Stimulated activated CD4-positive, alpha-beta T cell treated with anti-CD3 and anti-CD28 coated beads, Interleukin-1b, Interleukin-23, amount 100 ng/mL, for 48 hours (primary cell): ENCODE data around the gene GSTM1.

Experiments used
- DNase-seq: peaks from one replicate; pipeline ENCODE4 v3.0.0-alpha.2; 2020

The GSTM1 gene

GRCh38 chr1:109687641-109688499 lies at the start of gene GSTM1:
Gene GSTM1 (plus strand): TSS chr1:109687817. CDS start chr1:109687874, 57 bp downstream.
- no peak for DNase-seq

- no peak for DNase-seq
Observed at GRCh38 chr1:109639063-109639840, 48.4 kb upstream of the GSTM1 start.

- no peak for DNase-seq
Observed at GRCh38 chr1:109639841-109640184, 47.8 kb upstream of the GSTM1 start.

DNA sequence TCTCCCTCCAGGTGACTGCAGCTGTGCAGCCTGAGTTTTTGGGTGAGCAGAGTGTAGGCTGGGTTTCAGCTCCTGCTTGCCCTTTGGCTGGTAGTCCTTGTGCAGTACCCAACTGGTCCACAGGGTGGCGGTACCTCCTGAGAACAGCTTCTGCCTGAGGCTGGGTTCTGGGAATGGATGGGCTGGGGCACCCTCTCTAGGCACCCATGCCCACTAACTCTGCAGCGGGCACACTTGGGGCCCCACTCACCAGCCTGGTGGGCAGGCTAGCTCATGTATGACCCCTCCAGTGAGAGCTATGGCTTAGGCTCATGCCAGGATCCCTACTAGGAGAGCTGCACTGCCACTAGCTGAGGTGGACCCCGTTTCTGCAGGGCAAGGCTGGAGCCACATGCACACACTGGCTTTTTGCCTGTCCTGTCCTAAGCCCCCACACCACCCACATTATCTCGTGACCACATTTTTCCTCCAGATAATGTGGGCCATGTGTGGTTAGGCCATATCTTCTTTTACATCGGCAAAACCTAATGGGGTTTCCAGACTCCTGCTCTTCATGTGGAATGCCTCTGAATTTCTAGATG lies 47.2 kb upstream of the GSTM1 start:
- peak; percentile 87 for DNase-seq

GRCh38 chr1:109641078-109641740 lies 46.4 kb upstream of the GSTM1 start:
- DNase-seq, result no peak

DNA sequence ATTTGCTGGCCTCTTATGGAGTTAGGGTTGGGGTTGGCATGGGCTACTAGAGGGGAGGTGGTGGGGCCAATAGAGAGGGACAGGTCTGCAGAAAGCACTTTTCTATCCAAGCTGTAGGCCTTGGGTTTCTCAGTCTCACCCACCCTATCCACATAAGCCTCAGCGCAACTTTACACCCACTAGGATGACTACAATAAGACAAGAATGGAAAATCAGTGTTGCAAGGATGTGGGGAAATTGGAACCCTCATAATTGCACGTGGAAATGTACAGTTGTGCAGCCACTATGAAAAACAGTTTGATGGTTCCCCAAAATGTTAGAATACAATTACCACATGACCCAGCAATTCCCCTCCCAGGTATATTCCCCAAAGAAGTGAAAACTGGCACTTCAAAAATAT lies 45.8 kb upstream of the GSTM1 start:
- no peak for DNase-seq

GRCh38 chr1:109642626-109643025 lies 45.0 kb upstream of the GSTM1 start:
- DNase-seq, result no peak

- peak; percentile 87 for DNase-seq
Observed at GRCh38 chr1:109643385-109644230, 44.0 kb upstream of the GSTM1 start.

DNA sequence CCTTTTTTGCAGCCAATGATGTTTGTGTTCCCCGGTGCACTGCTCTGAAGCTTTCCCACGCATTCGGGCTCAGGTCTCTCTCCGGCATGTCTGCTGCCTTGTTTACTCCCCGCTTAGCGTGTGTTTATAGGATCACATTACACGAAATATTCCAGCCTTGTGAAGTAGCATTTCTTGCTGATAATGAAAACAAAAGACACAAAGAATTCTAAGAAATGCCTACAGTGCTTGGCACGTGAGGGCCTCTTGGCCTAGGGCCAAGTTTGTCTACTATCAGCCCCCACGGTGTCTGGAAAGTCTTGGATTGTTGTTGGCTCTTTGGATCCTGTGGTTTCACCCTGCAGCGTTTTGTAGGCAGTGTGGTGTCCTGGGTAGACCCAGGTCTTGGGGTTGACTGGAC lies 42.9 kb upstream of the GSTM1 start:
- no peak for DNase-seq

GRCh38 chr1:109649491-109649914 lies 38.1 kb upstream of the GSTM1 start:
- DNase-seq, result no peak

DNA sequence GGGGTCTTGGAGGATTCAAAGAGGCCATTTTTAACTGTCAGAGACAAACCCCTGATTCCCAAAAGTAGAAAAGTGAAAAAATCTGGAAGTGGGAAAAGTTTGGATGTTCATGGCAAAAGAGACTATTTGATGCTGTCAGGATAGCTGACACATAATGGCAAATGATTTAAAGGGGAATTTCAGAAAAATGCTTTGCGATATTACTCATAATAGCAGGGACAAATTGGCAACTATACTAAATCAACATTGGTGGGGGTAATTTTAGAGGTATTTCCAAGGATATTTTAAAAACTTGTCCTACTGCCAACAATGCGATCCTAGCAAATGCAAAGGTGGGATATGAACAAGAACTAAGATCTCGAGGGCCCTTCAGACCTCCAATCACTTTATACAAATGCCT lies 37.0 kb upstream of the GSTM1 start:
- no peak for DNase-seq

- no peak for DNase-seq
Observed at GRCh38 chr1:109652402-109652801, 35.2 kb upstream of the GSTM1 start.

DNA sequence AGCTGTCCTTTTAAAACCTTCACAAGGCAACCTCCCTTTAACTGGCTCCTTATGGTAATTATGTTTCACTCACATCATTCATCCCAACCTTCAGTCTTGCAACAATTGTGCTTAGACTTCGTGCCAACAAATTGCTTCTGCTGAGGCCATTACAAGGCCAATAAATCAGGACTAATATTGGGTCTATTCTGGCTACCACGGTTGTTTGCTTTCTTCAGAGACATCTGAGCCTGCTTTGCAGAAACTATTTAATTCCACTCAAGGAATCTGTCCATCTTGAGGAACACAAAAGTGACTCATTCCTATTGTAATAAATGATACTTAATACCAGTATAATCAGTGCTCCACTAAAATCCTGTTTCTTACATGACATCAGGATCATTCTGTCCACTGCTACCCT lies 34.3 kb upstream of the GSTM1 start:
- no peak for DNase-seq

DNA sequence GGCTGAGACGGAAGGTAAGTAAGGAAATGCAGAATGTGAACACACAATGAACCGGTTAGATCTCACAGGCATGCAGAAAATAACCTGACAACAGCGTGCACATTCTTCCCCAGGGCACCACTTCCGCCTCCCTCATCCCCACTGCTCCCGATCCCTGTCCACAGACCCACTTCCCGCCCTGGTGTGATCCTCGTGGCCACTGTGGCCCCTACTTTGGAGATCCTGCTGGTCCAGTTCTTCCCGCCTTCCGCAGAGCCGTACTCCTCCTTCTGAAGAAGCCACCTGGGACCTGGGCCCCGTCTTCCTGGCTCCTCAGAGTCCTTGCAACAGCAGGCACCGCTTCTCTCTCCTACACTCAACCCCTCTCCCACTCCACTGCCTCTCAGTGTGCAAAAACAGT lies 33.1 kb upstream of the GSTM1 start:
- no peak for DNase-seq

DNA sequence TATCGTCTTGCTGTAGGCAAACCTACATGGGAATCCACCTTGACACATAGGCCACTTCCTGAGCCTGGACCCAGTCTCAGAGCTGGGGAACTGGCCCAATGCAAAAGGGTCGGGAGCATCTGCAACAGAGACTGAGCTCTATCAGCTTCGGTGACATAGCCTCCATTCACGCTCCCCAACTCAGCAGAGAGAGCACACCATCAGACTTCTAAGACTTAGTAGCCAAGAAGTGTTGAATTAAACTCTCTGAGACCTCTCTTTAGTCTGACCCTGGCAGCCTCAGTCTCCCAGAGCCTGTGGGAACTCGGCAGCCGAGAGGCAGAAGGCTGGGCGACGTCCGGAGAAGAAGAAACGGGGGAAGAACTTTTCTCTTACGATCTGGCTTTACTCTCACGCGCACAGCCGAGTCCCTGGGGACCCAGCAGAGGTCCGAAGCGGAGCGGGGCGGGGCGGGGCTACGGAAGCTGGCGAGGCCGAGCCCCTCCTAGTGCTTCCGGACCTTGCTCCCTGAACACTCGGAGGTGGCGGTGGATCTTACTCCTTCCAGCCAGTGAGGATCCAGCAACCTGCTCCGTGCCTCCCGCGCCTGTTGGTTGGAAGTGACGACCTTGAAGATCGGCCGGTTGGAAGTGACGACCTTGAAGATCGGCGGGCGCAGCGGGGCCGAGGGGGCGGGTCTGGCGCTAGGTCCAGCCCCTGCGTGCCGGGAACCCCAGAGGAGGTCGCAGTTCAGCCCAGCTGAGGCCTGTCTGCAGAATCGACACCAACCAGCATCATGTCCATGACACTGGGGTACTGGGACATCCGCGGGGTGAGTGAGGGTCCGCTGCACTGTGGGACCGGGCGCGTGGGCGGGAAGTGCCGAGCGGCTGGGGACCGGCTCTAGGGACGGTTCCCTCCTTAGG lies 31.8 kb upstream of the GSTM1 start, which contains the start of gene GSTM4:
TSS of gene GSTM4 (plus strand) at position 485 of the 905 bp plus-strand sequence. CDS start at position 776, 291 bp downstream.
- DNase-seq, result peak; percentile 68

GRCh38 chr1:109657395-109657794 lies 30.2 kb upstream of the GSTM1 start:
- DNase-seq, result no peak

DNA sequence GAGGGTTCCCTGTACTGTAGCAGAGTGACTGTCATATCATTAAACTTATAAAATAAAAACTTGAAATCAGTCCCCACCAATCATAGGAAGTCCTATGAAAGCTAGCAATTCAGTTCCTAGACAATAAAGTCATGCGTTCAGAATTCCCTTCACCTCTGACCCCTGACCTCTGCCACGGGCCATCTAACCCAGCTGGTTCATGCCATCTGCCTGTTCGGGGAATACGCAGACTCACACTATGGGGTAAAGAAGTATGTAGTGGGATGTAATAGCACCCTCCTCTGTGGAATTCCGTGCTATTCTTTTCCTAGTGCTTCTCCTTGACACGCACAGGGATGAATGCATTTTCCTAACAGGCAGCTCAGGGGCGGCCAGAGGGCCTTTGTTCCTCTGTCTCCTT lies 29.6 kb upstream of the GSTM1 start:
- no peak for DNase-seq

GRCh38 chr1:109658533-109659042 lies 29.0 kb upstream of the GSTM1 start:
- no peak for DNase-seq

GRCh38 chr1:109659145-109659544 lies 28.5 kb upstream of the GSTM1 start:
- no peak for DNase-seq

- DNase-seq, result no peak
Observed at GRCh38 chr1:109659997-109660690, 27.5 kb upstream of the GSTM1 start.
